VCaP (cell line): ENCODE measurements around the gene AHCYL1.
"Not testable (repeated sequence)": the region's sequence is repeated elsewhere in the genome, so short reads cannot be mapped to it uniquely, and the experiment has no call there.

Experiments
- H3K27ac ChIP-seq: fragments of 450-650 bp; 2 replicates; pipeline ENCODE4 v1.5.1; 2017
- TF ChIP-seq, protein P1 (sequence below): fragments of 450-650 bp; conservative IDR thresholded peaks from 2 replicates; pipeline ENCODE4 v1.5.1; 2017; ENCODE audit warnings: mild to moderate bottlenecking, moderate library complexity

AHCYL1 gene

DNA sequence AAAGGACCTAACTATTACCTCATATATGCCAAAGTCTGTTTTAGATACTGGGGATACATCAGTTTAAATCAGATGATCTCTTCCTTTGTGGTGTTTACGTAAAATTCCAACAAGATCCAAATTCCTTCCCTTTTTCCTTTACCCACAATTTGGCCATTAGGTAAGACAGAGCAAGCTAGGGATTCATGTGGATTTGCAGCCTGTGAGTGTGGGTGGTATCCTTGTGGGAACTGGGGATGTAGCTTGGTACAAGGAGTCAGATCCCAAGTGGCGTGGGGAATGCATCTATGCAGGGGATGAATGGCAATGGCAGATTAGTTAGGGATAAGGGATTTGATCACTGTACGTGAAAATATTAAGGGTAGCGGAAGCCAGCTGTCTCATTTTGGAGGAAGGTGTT, 40.0 kb downstream of the AHCYL1 start:
- TF ChIP-seq, protein P1, sequence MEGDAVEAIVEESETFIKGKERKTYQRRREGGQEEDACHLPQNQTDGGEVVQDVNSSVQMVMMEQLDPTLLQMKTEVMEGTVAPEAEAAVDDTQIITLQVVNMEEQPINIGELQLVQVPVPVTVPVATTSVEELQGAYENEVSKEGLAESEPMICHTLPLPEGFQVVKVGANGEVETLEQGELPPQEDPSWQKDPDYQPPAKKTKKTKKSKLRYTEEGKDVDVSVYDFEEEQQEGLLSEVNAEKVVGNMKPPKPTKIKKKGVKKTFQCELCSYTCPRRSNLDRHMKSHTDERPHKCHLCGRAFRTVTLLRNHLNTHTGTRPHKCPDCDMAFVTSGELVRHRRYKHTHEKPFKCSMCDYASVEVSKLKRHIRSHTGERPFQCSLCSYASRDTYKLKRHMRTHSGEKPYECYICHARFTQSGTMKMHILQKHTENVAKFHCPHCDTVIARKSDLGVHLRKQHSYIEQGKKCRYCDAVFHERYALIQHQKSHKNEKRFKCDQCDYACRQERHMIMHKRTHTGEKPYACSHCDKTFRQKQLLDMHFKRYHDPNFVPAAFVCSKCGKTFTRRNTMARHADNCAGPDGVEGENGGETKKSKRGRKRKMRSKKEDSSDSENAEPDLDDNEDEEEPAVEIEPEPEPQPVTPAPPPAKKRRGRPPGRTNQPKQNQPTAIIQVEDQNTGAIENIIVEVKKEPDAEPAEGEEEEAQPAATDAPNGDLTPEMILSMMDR, result no peak

DNA sequence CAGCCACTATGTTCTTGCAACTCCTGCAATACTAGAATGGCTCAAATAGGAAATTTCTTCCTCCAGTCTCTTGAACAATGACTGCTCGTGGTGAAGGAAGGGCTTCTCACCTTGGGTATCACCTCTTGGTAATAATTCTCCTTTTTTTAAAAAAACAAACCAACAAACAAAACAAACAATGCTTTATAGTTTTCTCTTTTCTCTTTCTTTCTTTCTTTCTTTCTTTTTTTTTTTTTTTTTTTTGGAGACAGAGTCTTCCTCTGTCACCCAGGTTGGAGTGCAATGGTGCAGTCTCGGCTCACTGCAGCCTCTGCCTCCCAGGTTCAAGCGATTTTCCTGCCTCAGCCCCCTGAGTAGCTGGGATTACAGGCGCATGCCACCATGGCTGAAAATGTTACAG, 46.1 kb downstream of the AHCYL1 start:
- H3K27ac ChIP-seq, result not testable (repeated sequence)

More for the DNA sequence above, 40.0 kb downstream of the AHCYL1 start:
- H3K27ac ChIP-seq, result no peak overlapping the region

DNA sequence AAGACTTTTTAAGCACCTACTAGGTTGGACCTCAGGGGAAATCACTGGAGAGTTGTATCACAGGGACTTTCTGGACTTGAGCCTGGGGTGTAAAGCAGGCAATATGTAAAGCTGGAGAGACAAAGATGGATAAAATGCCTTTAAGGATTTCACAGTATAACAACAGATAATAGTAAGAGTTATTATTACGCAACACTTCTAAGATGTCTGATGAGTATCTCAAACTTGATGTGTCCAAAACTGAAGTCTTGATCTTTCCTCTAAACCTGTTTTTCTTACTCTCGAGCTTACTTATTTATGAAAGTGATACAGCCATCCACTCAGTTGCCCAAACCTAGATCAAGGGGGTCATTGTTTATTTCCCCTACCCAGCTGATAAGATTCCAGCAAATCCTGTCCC, 47.8 kb downstream of the AHCYL1 start:
- H3K27ac ChIP-seq, result no peak overlapping the region
- TF ChIP-seq, protein P1, result no peak

DNA sequence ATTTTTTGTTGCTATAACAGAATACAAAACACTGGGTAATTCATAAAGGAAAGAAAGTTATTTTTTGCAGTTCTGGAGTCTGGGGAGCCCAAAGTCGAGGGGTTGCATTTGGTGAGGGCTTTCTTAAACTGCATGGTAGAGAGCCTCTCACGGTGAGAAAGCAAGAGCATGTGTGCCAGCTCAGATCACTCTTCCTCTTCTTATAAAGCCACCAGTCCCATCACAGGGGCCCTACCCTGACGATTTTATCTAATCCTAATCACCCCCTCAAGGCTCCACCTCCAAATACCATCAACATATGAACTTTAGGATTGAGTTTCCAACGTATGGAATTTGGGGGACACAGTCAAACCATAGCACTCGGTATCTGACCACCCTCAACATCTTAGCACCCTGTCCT, 48.9 kb downstream of the AHCYL1 start:
- peak overlapping the region; percentile 91 for H3K27ac ChIP-seq
- TF ChIP-seq, protein P1, result no peak

DNA sequence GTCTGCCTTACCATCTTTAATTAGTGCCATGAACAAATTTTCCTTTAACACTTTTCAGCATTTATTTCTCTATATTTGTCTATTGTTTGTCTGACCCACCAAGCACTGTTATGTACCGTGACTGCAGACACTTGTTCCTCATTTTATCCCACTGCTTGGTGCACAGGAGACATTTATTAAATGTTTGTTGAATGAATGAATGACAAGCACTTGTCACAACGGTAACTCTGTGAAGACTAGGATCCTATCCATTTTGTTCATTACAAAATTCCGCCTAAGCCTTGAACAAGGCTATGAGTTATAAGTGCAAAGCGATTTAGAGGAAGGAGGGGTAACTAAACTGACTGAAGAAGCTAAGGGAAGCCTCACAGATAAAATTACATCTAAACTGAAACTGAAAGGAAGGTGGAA, 49.5 kb downstream of the AHCYL1 start:
- H3K27ac ChIP-seq, result peak overlapping the region; percentile 91
- TF ChIP-seq, protein P1, result no peak

DNA sequence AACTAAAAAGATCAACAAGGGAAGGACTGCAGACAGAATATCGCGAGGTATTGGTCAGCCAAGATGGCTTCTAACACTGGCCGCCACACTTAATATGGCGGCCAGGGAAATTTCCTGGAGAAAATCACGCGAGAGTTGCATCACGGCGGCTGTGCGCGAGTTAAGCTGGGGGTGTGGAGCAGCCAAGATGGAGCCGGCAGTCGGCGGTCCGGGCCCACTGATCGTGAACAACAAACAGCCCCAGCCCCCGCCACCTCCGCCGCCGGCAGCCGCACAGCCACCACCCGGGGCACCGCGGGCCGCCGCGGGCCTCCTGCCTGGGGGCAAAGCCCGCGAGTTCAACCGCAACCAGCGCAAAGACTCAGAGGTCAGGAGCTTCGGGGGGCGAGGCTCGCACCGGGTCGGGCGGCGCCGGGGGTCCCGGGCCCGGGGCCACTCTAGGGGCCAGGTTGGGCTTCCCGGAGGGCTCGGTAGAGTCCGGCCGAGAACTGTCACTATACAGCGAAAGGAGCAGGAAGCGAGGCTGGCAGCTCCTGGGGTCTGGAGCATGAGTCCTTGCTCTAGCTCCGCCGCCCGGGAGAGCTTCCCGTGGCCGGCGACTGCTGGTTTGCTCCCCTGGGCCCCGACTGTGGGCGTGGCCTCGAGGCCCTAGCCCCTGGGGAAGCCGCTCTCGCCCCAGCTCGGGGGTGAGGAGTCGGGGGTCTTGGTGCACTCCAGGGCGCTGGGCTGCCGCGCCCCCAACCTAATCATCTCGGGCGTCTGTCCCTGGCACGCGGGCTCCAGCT, 50.1 kb downstream of the AHCYL1 start, which contains the start of gene STRIP1:
STRIP1 (plus strand) TSS at position 174 of the 785 bp plus-strand sequence; CDS start at position 188, 14 bp downstream.
- TF ChIP-seq, protein P1, result no peak
- peak within 1 kb of the TSS; percentile 91 for H3K27ac ChIP-seq

DNA sequence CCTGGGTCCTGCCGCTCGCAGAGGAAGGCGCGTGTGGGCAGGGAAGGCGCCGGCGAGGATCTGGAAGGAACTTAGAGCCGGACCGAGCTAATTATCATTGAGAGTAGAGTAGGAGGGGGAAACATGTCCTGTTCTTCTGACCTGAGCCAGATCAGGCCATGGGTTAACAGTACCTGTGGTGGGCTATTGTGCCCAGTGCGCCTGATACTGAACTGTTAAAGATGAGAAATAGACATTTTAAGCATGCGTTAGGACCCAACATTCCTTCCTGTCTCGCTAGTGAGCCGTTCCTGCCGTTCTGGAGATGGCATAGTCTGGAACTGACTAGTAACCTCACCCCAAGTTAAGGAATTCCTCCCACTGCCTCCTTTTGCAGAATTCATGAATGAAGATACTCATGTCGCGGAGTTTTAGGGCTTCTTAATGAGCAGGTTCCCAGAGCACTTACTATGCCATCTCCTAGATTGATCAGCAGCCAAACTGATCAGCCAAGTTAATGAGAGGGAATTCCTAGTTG, 50.7 kb downstream of the AHCYL1 start:
- TF ChIP-seq, protein P1, result no peak
- H3K27ac ChIP-seq, result peak overlapping the region; percentile 91

DNA sequence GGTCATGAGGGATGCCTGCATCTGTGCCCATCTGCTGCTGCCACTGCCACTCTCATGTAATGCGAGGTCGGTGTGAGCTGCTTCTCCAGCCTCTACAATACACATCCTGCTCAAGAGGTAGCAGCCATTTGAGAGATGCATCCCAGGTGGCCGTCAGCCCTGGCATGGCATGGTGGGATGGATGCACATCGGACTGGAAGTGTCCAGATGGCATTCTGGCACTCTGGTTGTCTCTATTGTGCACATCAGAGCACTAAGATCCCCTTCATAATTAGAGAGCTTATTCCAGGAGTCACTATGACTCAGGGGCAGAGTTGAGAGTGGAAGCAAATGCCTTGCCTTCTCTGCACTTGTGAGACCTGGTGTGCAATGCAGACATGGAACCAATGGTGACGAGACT, 53.7 kb downstream of the AHCYL1 start:
- TF ChIP-seq, protein P1, result no peak

More for the DNA sequence above, 53.7 kb downstream of the AHCYL1 start:
- H3K27ac ChIP-seq, result no peak overlapping the region
